Peyer's patch (tissue), 4 donors: ENCODE data around the gene CACNA2D1. TPM values are rescaled to one million over a fixed set of nuclear protein-coding genes. Genes with fewer than 3 reads are reported as not detected.

Experiments used
- DNase-seq, 3 donors: peaks; one replicate each; pipeline ENCODE4 v3.0.0-alpha.2; 2017 to 2019
- H3K27ac ChIP-seq, 4 donors: fragments of 200-600 bp; sonication (generic); one replicate each; pipeline ENCODE4 v1.5.1; 2016 to 2019
- H3K27me3 ChIP-seq, 2 donors: fragments of 200-600 bp; sonication (generic); one replicate each; pipeline ENCODE4 v1.5.1; 2019
- H3K36me3 ChIP-seq, 3 donors: fragments of 200-600 bp; sonication (generic); one replicate each; pipeline ENCODE4 v1.5.1; 2016 to 2019
- H3K4me1 ChIP-seq, 4 donors: fragments of 200-600 bp; sonication (generic); one replicate each; pipeline ENCODE4 v1.5.1; 2016 to 2019
- H3K4me3 ChIP-seq, 4 donors: fragments of 200-600 bp; sonication (generic); 1 replicate in 3 of 4; 2 replicates in 1 of 4; pipeline ENCODE4 v1.5.1; 2016 to 2019; ENCODE audit warnings: mild to moderate bottlenecking in 1 of 4
- H3K9me3 ChIP-seq, 4 donors: fragments of 200-600 bp; sonication (generic); one replicate each; pipeline ENCODE4 v1.5.1; 2016 to 2019; ENCODE audit warnings: mild to moderate bottlenecking in 1 of 4
- POLR2A ChIP-seq, 2 donors: fragments of 450-650 bp; IDR thresholded peaks; one replicate each; pipeline ENCODE4 v1.5.1; 2017; ENCODE audit warnings: antibody characterized with exemption in 2 of 2, mild to moderate bottlenecking in 2 of 2, moderate library complexity in 2 of 2
- total RNA-seq, 4 donors: library from RNA; depleted of rRNA; stranded (reverse); fragments of >200 nt; gene quantifications; one replicate each; pipeline ENCODE4 v1.1.0, GENCODE V29; 2016
- TF ChIP-seq, protein P1 (sequence below), 6 experiments: fragments of 450-650 bp in 4 of 6; fragments of 200-600 bp in 2 of 6; sonication (generic) in 1 of 6; IDR thresholded peaks; one replicate each; pipeline ENCODE4 v1.5.1; 2017 to 2019; ENCODE audit warnings: antibody characterized with exemption in 6 of 6, mild to moderate bottlenecking in 3 of 6, moderate library complexity in 1 of 6

The CACNA2D1 gene
- total RNA-seq, 4 donors from 2014 or later: 5.5 to 85.0 (median 11.5) TPM

DNA sequence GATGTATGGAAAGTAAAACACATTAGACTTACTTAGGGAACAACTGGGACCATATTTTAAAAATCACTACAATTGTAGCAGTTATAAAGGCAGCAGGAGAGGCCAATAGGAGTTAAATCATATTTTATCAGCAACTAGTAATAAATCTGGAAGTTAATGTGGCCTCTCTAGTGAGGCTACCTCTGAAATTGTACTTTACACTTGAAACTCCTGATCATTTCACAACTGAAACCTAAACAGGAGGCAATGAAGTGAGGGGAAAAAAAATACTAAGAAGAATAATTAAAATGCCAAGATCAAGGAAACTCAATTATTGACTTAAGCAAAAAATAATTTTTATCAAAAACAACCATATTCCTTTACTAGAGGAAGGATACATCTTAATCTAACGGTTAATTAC, 408.1 kb downstream of the CACNA2D1 start:
- DNase-seq: no peak
- H3K4me1 ChIP-seq: no peaks in the 10 kb centered on the region
- H3K36me3 ChIP-seq: no peaks in the 10 kb centered on the region
- no peak overlapping the region for H3K4me3 ChIP-seq
- H3K27ac ChIP-seq: no peak overlapping the region
- no peak for TF ChIP-seq POLR2A (IDR thresholded peaks at IDR 0.05)
- TF ChIP-seq, protein P1, sequence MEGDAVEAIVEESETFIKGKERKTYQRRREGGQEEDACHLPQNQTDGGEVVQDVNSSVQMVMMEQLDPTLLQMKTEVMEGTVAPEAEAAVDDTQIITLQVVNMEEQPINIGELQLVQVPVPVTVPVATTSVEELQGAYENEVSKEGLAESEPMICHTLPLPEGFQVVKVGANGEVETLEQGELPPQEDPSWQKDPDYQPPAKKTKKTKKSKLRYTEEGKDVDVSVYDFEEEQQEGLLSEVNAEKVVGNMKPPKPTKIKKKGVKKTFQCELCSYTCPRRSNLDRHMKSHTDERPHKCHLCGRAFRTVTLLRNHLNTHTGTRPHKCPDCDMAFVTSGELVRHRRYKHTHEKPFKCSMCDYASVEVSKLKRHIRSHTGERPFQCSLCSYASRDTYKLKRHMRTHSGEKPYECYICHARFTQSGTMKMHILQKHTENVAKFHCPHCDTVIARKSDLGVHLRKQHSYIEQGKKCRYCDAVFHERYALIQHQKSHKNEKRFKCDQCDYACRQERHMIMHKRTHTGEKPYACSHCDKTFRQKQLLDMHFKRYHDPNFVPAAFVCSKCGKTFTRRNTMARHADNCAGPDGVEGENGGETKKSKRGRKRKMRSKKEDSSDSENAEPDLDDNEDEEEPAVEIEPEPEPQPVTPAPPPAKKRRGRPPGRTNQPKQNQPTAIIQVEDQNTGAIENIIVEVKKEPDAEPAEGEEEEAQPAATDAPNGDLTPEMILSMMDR (IDR thresholded peaks at IDR 0.05): no peak
- no peaks in the 10 kb centered on the region for H3K27me3 ChIP-seq
- no peaks in the 10 kb centered on the region for H3K9me3 ChIP-seq

DNA sequence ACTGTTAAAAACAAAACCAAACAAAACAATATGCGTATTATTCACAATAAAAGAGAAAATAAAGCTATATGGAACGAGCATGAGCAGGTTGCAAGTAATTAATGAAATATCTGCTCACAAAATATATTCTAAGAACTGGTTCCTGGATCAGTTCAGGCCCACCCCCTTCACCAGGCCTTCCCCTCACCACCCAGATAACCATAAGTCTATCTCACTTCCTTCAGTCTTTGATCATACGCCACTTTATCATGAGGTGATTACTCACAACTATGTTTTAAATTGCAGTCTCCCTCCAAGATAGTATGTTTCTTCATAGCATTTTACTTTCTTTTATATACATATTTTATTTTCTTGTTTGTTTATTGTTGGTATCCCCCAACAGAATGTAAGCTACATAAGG, 410.7 kb downstream of the CACNA2D1 start:
- H3K4me1 ChIP-seq: no peaks in the 10 kb centered on the region
- H3K9me3 ChIP-seq: no peaks in the 10 kb centered on the region
- TF ChIP-seq POLR2A (IDR thresholded peaks at IDR 0.05): no peak
- TF ChIP-seq, protein P1 (IDR thresholded peaks at IDR 0.05): no peak
- no peaks in the 10 kb centered on the region for H3K36me3 ChIP-seq
- H3K27ac ChIP-seq: no peak overlapping the region
- H3K27me3 ChIP-seq: no peaks in the 10 kb centered on the region
- DNase-seq: no peak
- H3K4me3 ChIP-seq: no peak overlapping the region

DNA sequence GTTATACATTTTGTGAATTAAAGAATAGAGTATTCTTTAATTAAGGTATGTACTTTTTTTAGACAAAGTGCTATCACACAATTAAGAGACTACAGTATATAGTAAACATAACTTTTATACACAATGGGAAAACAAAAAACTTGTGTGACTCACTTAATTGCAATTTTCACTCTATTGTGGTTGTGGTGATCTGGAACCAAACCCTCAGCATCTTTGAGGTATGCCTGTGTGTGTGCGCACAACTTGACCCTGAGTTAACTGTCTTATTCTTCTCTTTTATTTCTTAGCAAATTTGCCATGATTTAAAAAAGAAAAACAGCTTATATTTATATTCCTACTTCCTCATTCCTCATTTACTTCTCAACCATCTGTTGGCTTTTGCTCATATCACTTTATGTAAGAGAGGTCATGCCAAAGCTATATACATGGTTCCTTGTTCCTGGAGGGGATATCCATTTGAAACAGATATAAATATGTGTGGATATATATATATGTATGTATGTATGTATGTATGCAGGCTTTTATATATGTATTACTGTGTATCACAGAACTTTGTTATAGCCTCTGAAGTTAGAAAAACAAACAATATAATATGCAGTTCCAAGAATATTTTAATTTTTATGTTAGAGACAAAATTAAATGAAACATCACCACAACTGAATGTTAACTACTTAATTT, 414.2 kb downstream of the CACNA2D1 start:
- TF ChIP-seq, protein P1 (IDR thresholded peaks at IDR 0.05): no peak
- TF ChIP-seq POLR2A (IDR thresholded peaks at IDR 0.05): no peak
- no peak overlapping the region for H3K27ac ChIP-seq
- DNase-seq: no peak
- H3K9me3 ChIP-seq: no peaks in the 10 kb centered on the region
- H3K27me3 ChIP-seq: no peaks in the 10 kb centered on the region
- no peak overlapping the region for H3K4me3 ChIP-seq
- H3K4me1 ChIP-seq: no peaks in the 10 kb centered on the region
- H3K36me3 ChIP-seq: no peaks in the 10 kb centered on the region

DNA sequence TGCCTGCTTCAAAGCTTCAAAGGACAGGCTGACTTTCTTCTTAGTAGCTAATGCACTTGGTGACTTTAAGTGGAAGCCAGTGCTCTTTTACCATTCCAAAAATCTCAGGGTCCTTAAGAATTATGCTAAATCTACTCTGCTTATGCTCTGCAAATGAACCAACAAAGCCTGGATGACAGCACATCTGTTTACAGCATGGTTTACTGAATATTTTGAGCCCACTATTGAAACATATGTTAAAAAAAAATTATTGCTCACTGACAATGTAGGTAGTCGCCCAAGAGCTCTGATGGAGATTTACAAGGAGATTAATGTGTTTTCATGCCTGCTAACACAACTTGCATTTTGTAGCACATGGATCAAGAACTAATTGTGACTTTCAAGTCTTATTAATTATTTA, 415.5 kb downstream of the CACNA2D1 start:
- H3K27me3 ChIP-seq: no peaks in the 10 kb centered on the region
- no peaks in the 10 kb centered on the region for H3K4me1 ChIP-seq
- TF ChIP-seq, protein P1 (IDR thresholded peaks at IDR 0.05): no peak
- no peak for TF ChIP-seq POLR2A (IDR thresholded peaks at IDR 0.05)
- DNase-seq: no peak
- no peaks in the 10 kb centered on the region for H3K36me3 ChIP-seq
- no peak overlapping the region for H3K4me3 ChIP-seq
- H3K27ac ChIP-seq: no peak overlapping the region
- no peaks in the 10 kb centered on the region for H3K9me3 ChIP-seq

DNA sequence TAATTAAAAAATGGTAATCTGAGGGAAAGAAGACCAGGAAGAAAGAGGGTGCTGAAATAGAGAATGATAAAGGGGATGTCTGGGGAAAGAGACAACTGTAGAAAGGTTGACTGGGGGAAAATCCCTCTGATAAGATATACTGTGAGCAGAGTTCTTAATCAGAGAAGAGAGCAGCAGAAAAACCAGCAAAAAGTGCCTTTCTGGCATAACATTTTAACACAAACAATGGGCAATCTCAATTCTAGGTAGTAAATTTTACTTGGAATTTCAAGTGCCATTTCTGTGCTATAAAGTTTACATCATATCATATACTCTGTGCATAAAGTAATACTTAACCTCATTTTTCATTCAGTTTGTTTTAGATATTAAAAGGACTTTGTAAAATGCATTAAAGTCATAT, 421.9 kb downstream of the CACNA2D1 start:
- no peaks in the 10 kb centered on the region for H3K9me3 ChIP-seq
- H3K36me3 ChIP-seq: no peaks in the 10 kb centered on the region
- H3K4me1 ChIP-seq: no peaks in the 10 kb centered on the region
- H3K27ac ChIP-seq: no peak overlapping the region
- H3K4me3 ChIP-seq: no peak overlapping the region
- no peak for TF ChIP-seq POLR2A (IDR thresholded peaks at IDR 0.05)
- TF ChIP-seq, protein P1 (IDR thresholded peaks at IDR 0.05): no peak
- no peak for DNase-seq
- H3K27me3 ChIP-seq: no peaks in the 10 kb centered on the region

DNA sequence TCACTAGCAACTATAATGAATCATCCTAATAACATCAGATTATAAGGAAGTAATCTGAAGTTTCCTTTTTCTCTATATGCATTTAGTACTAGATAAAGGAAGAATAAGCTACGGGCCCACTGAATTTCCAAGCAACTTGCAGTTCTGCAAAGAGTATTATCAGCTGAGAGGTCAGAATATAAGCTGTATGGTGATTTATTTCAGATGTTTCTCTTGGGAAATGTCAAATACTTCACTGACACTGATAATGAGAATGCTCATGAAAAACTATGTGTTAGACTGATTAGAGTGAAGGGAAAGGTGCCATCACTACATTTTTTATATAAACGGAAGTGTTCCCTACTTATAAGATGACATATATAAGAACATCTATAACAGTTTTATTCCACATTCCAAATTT, 422.5 kb downstream of the CACNA2D1 start:
- no peaks in the 10 kb centered on the region for H3K9me3 ChIP-seq

More for the DNA sequence above, 422.5 kb downstream of the CACNA2D1 start:
- Histone ChIP-seq H3K36me3 (no peaks in the 10 kb centered on the region), H3K4me3 (no peak overlapping the region), H3K27me3 (no peaks in the 10 kb centered on the region), H3K27ac (no peak overlapping the region), H3K4me1 (no peaks in the 10 kb centered on the region)
- TF ChIP-seq POLR2A (IDR thresholded peaks at IDR 0.05): no peak
- TF ChIP-seq, protein P1 (IDR thresholded peaks at IDR 0.05): no peak
- no peak for DNase-seq
